ENCODE data around the gene AFDN. TPM values are rescaled to one million over a fixed set of nuclear protein-coding genes. Genes with fewer than 3 reads are reported as not detected.

AFDN gene
- total and polyA plus RNA-seq, 2 donors (not counting 1 experiment from before 2014, with no cell fraction given) = 21.0 to 57.1 TPM

- Histone ChIP-seq H3K36me3 (ENCODE audit: control insufficient read depth, insufficient read depth, low read length) (no peaks in the 10 kb centered on the region), H3K9me3 (ENCODE audit: control insufficient read depth, insufficient read depth, low read depth, low read length) (no peaks in the 10 kb centered on the region), H3K9ac (ENCODE audit: insufficient read depth, low read length) (no peak overlapping the region), H2AFZ (ENCODE audit: low read length) (no peak overlapping the region), H3K4me3 (replicated peaks in 1 of 4; ENCODE audit: control extremely low read depth in 1 of 4, insufficient read depth in 1 of 4, low read depth in 3 of 4, low read length in 4 of 4) (no peak overlapping the region), H4K20me1 (ENCODE audit: control insufficient read depth, extremely low read depth, insufficient read depth, low read length) (no peaks in the 10 kb centered on the region), H3K4me2 (ENCODE audit: extremely low read depth, insufficient read depth, low read length) (no peak overlapping the region), H3K79me2 (ENCODE audit: control insufficient read depth, insufficient read depth, low read length) (no peaks in the 10 kb centered on the region), H3K4me1 (ENCODE audit: control insufficient read depth, extremely low read depth, insufficient read depth, low read length) (no peaks in the 10 kb centered on the region), H3K27me3 (ENCODE audit: control insufficient read depth, insufficient read depth, low read length) (no peaks in the 10 kb centered on the region), H3K27ac (ENCODE audit: insufficient read depth, low read length) (no peak overlapping the region)
- no peak for DNase-seq (ENCODE audit: low read depth in 2 of 2)
- TF ChIP-seq CTCF (conservative IDR thresholded peaks at IDR 0.05 in 1 of 2, IDR thresholded peaks at IDR 0.05 in 1 of 2; ENCODE audit: low read depth in 1 of 2, low read length in 2 of 2) = no peak
- TF ChIP-seq EZH2 (IDR thresholded peaks at IDR 0.05; ENCODE audit: low read length, missing control alignments) = no peak
Measured at GRCh38 chr6:167937948-167938911, 111.5 kb downstream of the AFDN start.

DNA sequence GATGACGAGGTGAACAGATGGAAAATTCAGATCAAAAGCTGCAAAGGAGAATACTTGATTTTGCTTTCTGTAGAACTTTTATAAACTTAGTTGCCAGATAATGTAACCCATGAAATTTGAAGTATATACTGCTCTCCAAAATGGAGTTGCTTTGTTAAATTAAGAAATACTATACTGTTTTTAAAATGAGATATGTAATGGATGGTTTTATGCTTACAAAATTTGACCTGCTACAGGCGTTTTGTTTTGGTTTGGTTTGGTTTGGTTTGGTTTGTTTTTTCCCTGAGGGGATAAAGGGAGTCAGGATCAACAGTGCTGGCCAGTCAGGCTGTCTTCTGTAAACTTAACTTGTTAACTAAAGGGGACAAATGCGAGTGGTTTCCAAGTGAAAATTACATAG lies 115.1 kb downstream of the AFDN start:
- TF ChIP-seq EZH2 (IDR thresholded peaks at IDR 0.05; ENCODE audit: low read length, missing control alignments) (no peak), CTCF (conservative IDR thresholded peaks at IDR 0.05 in 1 of 2, IDR thresholded peaks at IDR 0.05 in 1 of 2; ENCODE audit: low read depth in 1 of 2, low read length in 2 of 2) (no peak)
- Histone ChIP-seq H3K36me3 (ENCODE audit: control insufficient read depth, insufficient read depth, low read length) (peaks cover 6% of the 10 kb centered on the region), H3K4me3 (replicated peaks in 1 of 4; ENCODE audit: control extremely low read depth in 1 of 4, insufficient read depth in 1 of 4, low read depth in 3 of 4, low read length in 4 of 4) (no peak overlapping the region), H3K9me3 (ENCODE audit: control insufficient read depth, insufficient read depth, low read depth, low read length) (no peaks in the 10 kb centered on the region), H3K4me1 (ENCODE audit: control insufficient read depth, extremely low read depth, insufficient read depth, low read length) (no peaks in the 10 kb centered on the region), H3K4me2 (ENCODE audit: extremely low read depth, insufficient read depth, low read length) (no peak overlapping the region), H2AFZ (ENCODE audit: low read length) (no peak overlapping the region), H3K79me2 (ENCODE audit: control insufficient read depth, insufficient read depth, low read length) (no peaks in the 10 kb centered on the region), H4K20me1 (ENCODE audit: control insufficient read depth, extremely low read depth, insufficient read depth, low read length) (no peaks in the 10 kb centered on the region), H3K27me3 (ENCODE audit: control insufficient read depth, insufficient read depth, low read length) (no peaks in the 10 kb centered on the region), H3K27ac (ENCODE audit: insufficient read depth, low read length) (no peak overlapping the region), H3K9ac (ENCODE audit: insufficient read depth, low read length) (no peak overlapping the region)
- DNase-seq (ENCODE audit: low read depth in 2 of 2) = no peak

DNA sequence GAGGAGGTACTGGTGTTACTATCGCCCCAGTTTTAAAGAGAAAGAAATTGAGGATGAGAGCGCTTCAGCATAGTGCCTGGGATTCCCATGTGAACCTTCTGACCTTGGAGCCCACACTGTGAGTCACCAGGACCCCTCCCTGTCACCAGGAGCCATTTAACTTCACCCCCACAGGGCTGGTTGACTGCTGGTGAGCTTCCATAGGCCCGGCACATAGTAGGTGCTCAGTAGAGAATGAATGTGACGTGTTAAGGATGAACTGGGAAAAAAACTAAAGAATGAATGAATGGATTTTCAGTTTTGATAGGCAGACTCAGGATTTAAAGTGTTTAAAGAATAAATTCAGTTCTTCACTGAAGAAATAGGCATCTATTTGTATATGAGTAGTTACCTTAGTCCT lies 117.4 kb downstream of the AFDN start:
- Histone ChIP-seq H3K4me2 (ENCODE audit: extremely low read depth, insufficient read depth, low read length) (no peak overlapping the region), H3K36me3 (ENCODE audit: control insufficient read depth, insufficient read depth, low read length) (peaks cover 6% of the 10 kb centered on the region), H3K27ac (ENCODE audit: insufficient read depth, low read length) (no peak overlapping the region), H2AFZ (ENCODE audit: low read length) (no peak overlapping the region), H3K9me3 (ENCODE audit: control insufficient read depth, insufficient read depth, low read depth, low read length) (no peaks in the 10 kb centered on the region), H3K4me3 (replicated peaks in 1 of 4; ENCODE audit: control extremely low read depth in 1 of 4, insufficient read depth in 1 of 4, low read depth in 3 of 4, low read length in 4 of 4) (no peak overlapping the region), H3K79me2 (ENCODE audit: control insufficient read depth, insufficient read depth, low read length) (no peaks in the 10 kb centered on the region), H3K27me3 (ENCODE audit: control insufficient read depth, insufficient read depth, low read length) (no peaks in the 10 kb centered on the region), H3K9ac (ENCODE audit: insufficient read depth, low read length) (no peak overlapping the region), H4K20me1 (ENCODE audit: control insufficient read depth, extremely low read depth, insufficient read depth, low read length) (no peaks in the 10 kb centered on the region), H3K4me1 (ENCODE audit: control insufficient read depth, extremely low read depth, insufficient read depth, low read length) (no peaks in the 10 kb centered on the region)
- TF ChIP-seq CTCF (conservative IDR thresholded peaks at IDR 0.05 in 1 of 2, IDR thresholded peaks at IDR 0.05 in 1 of 2; ENCODE audit: low read depth in 1 of 2, low read length in 2 of 2) (no peak), EZH2 (IDR thresholded peaks at IDR 0.05; ENCODE audit: low read length, missing control alignments) (no peak)
- no peak for DNase-seq (ENCODE audit: low read depth in 2 of 2)
